Right ventricle myocardium inferior (tissue), 1 donor: ENCODE results near the gene KRTAP16-1. TPM values are rescaled to one million over a fixed set of nuclear protein-coding genes. Genes with fewer than 3 reads are reported as not detected.
"Not testable (repeated sequence)": the region's sequence is repeated elsewhere in the genome, so short reads cannot be mapped to it uniquely, and the experiment has no call there.

ENCODE experiments used
- ATAC-seq: fragments of 200-7000 bp; cut with Tn5 transposase; one replicate; pipeline ENCODE4 v1.9.1; 2020; ENCODE audit warnings: mild to moderate bottlenecking, moderate library complexity
- DNase-seq: peaks from one replicate; pipeline ENCODE4 v3.0.0; 2021; ENCODE audit errors: missing footprints
- intact Hi-C: fragments of 100-400 bp; cut with DNase I; formaldehyde crosslinking; loops from one replicate; pipeline ENCODE4 v1.11.0; 2022
- total RNA-seq: library from RNA; stranded (reverse); fragmentation: NEBNext Ultra II Directional; extraction: Animal tissue kit (Norgen Biotek cat#: 25700); gene quantifications from one replicate; pipeline ENCODE4 v1.2.1, GENCODE V29; 2021
- donor health status: DM: no; HTN: yes; CAD: no; lungs with severe emphysema.

The KRTAP16-1 gene
- total RNA-seq, 1 donor from 2014 or later, result not detected

DNA sequence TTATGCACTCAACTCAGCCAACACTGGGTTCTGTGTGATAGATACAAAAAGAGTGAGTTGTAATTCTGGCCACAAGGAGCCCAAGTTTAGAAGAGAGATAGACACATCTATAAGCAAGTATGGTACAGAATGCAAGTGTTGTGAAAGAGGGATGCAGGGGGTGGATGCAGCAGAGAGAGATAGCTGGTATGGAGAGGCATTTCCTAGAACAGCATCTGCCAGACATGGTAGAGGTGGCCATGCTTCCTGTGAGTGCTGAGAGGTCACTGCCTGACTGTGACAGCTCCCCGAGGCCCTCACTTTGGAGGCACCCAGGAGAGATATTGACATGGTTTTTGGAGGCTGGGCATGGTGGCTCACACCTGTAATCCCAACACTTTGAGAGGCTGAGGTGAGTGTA, 2.0 kb upstream of the KRTAP16-1 start:
- intact Hi-C loops, result no loop called here
- ATAC-seq (no peak), DNase-seq (no peak)

DNA sequence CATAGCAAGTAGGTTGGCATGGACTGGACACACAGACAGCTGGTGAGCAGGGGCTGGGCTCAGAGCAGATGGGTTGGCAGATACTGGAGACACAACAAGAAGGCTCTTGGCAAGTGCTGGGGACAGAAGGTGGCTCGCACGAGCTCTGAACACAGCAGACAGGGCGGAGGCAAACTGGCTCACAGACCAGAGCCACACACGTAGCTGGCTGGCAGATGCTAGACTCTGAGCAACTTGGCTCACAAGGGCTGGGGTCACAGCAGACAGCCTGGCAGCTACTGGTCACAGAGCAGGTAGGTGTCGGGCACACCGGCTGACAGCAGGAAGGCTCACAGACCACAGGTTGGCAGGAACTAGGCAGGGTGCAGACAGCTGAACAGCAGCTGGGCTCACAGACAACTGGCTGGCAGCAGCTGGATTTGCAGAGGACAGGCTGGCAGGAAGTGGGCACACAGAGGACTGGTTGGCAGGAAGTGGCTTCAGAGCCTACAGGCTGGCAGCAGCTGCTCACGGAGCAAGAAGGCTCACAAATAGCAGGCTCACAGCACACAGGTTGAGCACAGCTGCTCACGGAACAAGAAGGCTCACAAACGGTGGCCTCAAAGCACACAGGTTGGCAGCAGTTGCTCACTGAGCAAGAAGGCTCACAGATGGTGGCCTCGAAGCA, 725 bp downstream of the KRTAP16-1 start:
- DNase-seq (peak; percentile 78), ATAC-seq (peak; percentile 92)
- intact Hi-C loops, result loop anchor here (10.0 kb wide), 1 partner anchor 156 kb away; the partner anchor contains the start of gene KRT32

DNA sequence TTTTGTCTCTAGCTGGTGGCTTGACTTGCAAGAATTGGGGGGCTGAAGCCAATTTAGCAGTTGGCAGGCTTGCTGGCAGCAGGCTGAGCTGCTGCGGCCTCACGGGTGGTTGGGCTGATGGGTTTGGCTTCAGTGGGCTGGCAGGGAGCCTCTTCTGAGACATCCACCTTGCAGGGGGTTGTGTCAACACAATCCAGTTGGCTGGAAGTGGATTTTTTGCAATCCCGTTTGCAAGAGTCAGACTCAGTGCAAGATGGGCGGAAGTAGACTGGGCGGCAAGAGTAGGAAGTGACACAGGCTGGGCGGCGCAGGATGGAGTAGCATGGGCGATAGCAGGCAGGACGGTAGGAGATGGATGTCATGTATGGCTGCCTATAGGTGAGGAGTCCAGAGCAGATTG, 1.5 kb downstream of the KRTAP16-1 start:
- DNase-seq, result peak; percentile 88
- intact Hi-C loops, result loop anchor here (10.0 kb wide), 1 partner anchor 157 kb away; the partner anchor contains the start of gene KRT32
- no peak for ATAC-seq

DNA sequence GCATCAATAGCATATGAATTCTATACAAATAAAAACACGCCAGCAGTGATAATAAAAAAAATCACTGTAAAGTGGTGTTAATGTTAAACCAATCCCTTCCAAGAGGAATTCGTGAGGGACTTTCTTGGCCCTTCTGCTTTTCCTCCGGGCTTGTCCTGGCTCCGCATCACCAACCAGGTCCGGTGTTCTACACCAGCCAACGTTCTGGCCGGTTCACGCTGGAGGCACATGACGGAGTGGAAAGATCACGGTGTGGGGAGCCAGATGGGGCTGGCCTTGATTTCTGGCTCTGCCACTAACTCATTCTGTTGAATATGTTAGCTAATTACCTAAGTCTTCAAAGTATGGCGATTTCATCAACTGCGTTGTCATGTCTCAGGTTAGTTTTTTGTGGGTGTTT, 5.0 kb downstream of the KRTAP16-1 start:
- intact Hi-C loops, result loop anchor here (10.0 kb wide), 1 partner anchor 161 kb away; the partner anchor contains the start of gene KRT32
- DNase-seq (no peak), ATAC-seq (no peak)

DNA sequence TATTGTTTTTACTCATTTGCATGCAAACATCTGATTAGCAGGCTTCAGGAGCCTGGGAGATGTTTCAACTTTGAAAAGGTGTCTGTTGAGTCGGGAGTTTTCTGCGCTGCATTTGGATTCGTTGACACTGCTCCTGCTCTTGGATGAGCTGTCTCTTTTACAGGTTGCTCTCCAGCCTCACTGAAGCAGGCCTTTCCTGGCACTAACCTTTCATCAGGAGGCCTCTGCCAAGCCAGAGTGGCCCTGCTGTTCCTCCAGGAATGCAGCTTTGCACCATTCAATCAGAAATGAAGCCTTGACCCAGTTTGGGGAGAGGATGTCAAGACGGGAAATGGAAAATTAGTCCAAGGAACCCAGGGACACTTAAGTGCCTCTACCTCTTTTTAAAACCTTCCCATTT, 6.1 kb downstream of the KRTAP16-1 start:
- ATAC-seq (no peak), DNase-seq (no peak)
- intact Hi-C loops, result loop anchor here (10.0 kb wide), 1 partner anchor 162 kb away; the partner anchor contains the start of gene KRT32

DNA sequence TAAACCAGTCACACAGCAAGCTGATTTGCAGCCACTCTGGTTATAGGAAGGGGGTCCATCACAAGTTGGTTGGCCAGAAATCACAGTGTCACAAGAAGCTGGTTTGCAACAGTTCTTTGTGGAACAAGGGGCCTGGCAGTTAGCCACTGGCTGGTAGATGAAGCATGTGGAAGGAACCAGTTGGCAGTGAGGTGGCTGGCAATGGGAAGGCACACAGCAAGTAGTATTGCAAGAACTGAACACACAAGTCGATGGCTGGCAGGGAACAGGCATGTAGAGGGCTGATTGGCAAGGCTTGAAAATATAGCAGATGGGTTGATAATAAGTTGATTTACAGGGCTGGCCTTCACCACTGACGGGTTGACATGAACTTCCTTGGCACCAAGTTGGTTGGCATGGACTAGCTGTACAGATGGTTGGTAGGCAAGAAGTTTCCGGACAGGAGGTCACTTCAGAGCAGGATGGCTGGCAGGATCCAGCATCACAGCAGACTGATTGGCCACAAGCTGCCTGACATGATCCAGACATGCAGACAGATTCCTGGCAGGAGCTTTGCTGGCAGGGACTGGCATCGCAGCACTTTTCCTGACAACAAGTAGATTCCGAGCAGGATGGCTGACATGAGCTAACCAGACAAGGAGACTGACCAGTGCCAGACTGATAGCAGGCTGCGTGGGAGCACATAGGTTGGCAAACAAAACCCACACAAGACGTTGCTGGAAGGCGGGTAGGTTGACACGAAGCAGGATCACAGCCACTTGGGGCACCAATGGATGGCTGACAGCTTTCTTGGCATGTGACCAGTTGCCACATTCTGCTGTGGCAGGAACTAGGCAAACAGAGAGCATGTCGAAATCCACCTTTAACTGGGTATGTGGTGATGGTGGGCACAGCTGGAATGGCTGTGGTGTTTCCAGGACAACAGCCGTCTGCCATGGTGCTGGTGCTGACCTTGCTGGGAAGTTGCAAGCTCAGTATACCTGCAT, 6.9 kb downstream of the KRTAP16-1 start, which contains the start of gene KRTAP29-1:
TSS of gene KRTAP29-1 (minus strand) at position 936 of the 986 bp plus-strand sequence. CDS start at position 936, 0 bp downstream.
- DNase-seq (peak; percentile 68), ATAC-seq (peak; percentile 91)
- intact Hi-C loops, result loop anchor here (10.0 kb wide), 1 partner anchor 163 kb away; the partner anchor contains the start of gene KRT32

DNA sequence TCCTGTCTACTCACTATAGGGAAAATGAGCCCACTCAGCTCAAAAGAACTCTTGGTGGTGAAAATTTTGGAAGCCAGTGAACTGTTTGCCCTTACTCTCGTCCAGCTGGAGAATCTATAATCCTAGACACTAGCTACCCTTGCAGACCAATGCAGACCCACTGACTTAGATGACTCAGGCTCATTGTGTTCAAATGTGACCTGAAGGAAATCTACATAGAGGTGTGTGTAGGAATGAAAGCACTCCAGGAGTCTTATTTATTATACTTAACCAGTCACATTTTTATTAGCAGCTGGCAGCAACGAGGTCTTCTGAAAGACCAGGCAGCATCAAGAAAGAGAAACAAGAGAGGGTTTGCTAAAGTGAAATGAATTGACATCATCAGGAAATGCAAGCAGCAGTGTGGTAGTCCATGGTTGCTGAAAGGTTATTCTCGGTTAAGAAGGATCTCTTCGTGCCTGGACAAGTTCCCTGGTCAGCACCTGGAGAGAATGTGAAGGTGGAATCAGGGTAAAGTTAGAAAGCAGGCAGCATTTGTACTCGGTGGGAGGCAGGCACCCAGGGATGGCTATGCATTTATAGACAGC, 7.8 kb downstream of the KRTAP16-1 start:
- intact Hi-C loops, result loop anchor here (10.0 kb wide), 1 partner anchor 164 kb away; the partner anchor contains the start of gene KRT32
- ATAC-seq (no peak), DNase-seq (no peak)

DNA sequence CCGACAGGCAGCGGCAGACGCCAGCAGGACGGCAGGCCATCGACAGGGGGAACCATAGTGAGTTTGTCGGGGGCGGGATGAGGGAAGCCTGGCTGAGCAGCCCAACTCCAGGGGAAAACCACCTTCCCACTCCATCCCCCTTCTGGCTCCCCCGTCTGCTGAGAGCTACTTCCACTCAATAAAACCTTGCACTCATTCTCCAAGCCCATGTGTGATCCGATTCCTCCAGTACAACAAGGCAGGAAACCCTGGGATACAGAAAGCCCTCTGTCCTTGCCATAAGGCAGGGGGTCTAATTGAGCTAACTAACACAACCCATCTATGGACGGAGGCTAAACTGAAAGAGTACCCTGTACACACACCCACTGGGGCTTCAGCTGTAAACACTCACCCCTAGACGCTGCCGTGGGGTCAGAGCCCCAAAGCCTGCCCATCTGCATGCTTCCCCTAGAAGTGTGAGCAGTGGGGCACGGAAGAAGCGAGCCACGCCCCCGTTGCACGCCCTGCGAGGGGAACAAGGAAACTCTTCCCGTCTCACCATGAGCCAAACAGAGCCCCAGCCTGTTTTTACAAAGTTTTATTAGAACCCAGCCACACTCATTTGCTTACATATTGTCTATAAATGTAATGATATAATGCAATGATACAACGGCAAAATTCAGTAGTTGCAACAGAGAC, 10.5 kb downstream of the KRTAP16-1 start:
- ATAC-seq (no peak), DNase-seq (no peak)
- intact Hi-C loops, result no loop called here

DNA sequence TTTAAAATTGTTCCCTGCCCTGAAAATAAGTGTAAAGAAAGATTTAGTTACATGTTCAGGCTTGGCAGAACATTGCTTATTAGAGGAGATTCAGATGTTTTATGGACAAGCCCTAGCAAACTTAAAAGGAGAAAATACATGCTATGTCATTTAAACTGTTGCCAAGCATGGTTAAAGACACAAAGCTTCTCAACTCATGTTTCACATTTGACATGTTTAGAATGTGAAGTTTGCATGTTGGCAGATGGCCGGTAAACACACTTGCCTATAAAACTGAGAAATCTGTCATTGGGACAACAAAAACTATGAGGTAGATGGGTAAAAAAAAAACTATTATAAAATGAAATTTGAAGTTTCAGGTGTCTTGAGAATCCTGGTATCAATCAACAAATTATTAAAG, 12.3 kb downstream of the KRTAP16-1 start:
- intact Hi-C loops, result no loop called here
- DNase-seq, result no peak
- ATAC-seq, result no peak

DNA sequence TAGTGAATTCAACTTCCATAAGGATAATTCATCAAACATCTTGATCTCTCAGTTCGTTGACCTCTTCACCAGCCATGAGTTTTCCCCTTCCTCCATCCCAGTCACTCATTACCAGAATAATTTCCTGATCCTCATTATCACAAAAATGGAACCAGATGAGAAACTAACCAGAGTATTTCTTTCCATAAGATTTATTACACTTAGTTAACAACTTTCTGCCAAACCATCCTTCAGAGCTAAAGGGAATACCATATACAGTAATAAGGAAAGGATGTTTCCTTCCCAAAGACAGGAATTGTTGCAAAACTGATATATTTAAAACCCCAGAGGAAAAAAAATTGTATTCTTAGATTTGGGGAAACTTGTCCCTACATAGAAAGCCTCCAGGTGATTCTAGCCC, 15.1 kb downstream of the KRTAP16-1 start:
- DNase-seq (no peak), ATAC-seq (no peak)
- intact Hi-C loops, result no loop called here

DNA sequence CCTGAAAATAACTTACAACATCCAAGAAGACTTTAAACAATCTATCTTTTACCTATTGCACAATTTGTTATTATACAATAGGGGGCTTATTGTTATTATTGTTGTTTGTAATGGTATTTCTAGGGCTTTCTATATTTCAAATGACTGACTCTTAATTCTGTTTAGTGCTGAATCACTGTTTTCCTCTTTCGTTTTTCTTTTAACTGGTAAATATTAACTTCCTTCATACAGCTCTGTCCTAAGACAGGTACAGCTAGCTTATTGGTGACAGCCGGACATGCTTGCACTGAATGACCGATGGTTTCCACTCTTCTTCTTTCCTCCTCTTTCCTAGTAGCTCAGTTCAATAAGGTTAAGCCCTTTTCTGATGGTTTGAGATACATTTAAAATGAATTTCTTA, 22.1 kb downstream of the KRTAP16-1 start:
- DNase-seq, result no peak
- intact Hi-C loops, result no loop called here
- ATAC-seq, result no peak

DNA sequence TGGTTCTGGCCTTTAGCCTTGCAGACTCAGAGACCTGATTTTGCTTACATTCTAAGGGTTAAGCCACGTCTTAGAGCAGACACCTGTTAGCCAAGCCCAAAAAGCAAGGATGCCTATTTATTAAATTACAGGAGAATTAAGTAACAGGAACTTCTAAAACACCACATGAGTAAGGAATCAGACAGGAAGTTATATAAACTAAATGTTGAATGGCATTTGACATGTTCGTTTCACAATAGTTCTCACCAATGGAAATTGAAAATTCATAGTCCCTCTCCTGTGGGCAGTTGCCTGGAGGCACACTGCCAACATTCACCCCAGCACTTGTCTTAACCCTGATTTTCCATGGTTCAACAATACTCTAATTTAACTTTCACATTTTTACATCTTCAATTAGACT, 24.6 kb downstream of the KRTAP16-1 start:
- intact Hi-C loops, result no loop called here
- DNase-seq, result no peak
- ATAC-seq, result no peak

DNA sequence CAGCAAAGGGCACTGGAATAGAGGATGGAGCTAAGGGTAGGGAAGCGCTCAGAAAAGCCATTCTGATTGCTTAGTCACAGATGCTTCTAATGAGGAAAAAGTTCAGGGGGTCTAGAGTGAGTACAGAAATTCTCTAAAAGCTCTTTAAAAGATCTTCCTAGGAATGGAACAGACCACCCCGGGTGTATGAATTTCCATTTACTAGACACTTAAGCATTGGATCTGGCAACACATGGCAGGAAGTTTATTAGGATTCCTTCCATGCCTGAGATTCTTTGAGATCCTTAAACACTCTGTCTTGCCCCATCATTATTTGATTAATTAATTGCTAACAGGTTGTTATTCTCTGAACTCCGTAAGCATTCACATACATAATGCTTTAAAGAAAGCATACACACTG, 25.1 kb downstream of the KRTAP16-1 start:
- ATAC-seq, result no peak
- no peak for DNase-seq
- intact Hi-C loops, result no loop called here

DNA sequence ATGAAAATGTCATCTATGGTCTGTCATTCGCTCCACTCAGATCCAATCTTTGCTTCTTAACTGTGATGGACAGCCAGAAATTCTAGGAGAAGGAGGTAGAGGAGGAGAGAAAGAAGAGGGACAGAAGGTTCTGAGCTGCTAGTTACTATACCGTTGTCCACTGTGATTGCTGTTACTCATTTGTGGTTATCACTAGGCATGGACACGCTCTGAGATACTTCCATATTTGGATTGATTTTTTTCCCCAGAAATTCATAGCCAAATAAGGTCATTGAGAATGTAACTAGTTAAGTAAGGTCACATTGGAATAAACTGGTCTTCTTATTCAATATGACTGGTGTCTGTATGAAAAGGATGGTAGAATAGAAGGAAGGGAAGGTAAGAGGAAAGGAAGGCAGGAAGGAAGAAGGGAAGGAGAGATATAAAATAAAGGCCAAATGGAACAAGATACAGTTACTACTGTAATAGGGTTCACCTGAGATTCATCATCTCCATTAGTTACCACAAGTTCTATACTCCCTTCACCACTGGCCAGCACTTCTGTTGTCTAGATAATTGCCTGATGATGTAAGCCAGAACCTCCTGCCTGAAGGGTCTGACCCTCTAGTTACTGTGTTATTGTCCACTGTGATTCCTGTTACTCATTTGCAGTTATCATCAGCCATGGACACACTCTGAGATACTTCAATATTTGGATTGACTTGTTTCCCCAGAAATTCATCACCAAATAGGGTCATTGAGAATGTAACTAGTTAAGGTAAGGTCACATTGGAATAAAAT, 30.7 kb downstream of the KRTAP16-1 start:
- intact Hi-C loops, result no loop called here
- DNase-seq (no peak), ATAC-seq (no peak)

DNA sequence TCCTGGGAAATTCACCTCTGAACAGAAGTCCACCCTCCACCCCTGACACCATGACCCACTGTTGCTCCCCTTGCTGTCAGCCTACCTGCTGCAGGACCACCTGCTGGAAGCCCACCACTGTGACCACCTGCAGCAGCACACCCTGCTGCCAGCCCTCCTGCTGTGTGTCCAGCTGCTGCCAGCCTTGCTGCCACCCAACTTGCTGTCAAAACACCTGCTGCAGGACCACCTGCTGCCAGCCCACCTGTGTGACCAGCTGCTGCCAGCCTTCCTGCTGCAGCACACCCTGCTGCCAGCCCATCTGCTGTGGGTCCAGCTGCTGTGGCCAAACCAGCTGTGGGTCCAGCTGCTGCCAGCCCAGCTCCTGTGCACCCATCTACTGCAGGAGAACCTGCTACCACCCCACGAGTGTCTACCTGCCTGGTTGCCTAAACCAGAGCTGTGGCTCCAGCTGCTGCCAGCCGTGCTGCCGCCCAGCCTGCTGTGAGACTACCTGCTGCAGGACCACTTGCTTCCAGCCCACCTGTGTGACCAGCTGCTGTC, 33.4 kb downstream of the KRTAP16-1 start, which contains the start of gene KRTAP9-7:
TSS of gene KRTAP9-7 (plus strand) at position 51 of the 543 bp plus-strand sequence. CDS start at position 51, 0 bp downstream.
- DNase-seq, ATAC-seq, intact Hi-C loops: not testable (repeated sequence)

DNA sequence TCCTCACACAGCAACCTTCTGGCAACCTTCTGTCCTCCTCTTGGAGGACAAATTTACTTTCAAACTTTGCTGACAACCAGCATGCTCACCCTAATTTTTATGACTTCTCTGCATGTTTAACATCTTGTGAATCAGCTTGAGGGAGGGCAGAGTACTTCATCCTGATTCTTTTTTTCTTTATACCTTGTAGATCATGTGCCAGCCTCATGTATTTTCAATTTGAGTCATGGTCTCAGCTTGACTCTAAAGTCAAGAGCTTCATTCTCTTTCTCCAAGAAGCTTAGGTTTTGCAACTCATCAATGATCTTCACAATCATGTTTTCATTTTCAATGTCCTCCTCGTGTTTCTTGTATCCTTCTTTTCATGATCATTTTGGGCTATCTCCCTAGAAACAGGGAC, 37.3 kb downstream of the KRTAP16-1 start:
- ATAC-seq, result no peak
- intact Hi-C loops, result no loop called here
- no peak for DNase-seq

DNA sequence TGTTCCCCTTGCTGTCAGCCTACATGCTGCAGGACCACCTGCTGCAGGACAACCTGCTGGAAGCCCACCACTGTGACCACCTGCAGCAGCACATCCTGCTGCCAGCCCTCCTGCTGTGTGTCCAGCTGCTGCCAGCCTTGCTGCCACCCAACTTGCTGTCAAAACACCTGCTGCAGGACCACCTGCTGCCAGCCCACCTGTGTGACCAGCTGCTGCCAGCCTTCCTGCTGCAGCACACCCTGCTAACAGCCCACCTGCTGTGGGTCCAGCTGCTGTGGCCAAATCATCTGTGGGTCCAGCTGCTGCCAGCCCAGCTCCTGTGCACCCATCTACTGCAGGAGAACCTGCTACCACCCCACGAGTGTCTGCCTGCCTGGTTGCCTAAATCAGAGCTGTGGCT, 37.8 kb downstream of the KRTAP16-1 start:
- not testable (repeated sequence) for ATAC-seq, DNase-seq

More for the DNA sequence above, 37.8 kb downstream of the KRTAP16-1 start:
- intact Hi-C loops, result not testable (repeated sequence)
